H1 (cell line): ENCODE results near the gene TLR2. TPM values are rescaled to one million over a fixed set of nuclear protein-coding genes. Genes with fewer than 3 reads are reported as not detected.

ENCODE experiments used
- CTCF ChIA-PET: fragments of 300-600 bp; sonication (Branson Sonifier 250); formaldehyde crosslinking; loops from one replicate; lab custom pipeline; 2021; ENCODE audit not compliant: partially characterized antibody; lab: Charles Lee
- POLR2A ChIA-PET: fragments of 300-600 bp; sonication (Branson Sonifier 250); formaldehyde crosslinking; loops from one replicate; lab custom pipeline; 2021; ENCODE audit warnings: inconsistent platforms; ENCODE audit not compliant: partially characterized antibody; lab: Charles Lee
- DNase-seq, 2 experiments: peaks; one replicate each; pipeline versions ENCODE4 v3.0.0 to v3.0.0-alpha.2; 2010 to 2022; ENCODE audit warnings: low spot score in 2 of 2, low read depth in 1 of 2, mixed read lengths in 1 of 2
- FAIRE-seq: peaks from 2 replicates; lab custom pipeline; 2011; peaks lifted over from hg19 to GRCh38; lab: Jason Lieb, UNC
- H2AFZ ChIP-seq: 2 replicates; pipeline ENCODE4 v1.8.1; 2012; ENCODE audit warnings: low read length, inconsistent platforms
- H2AK5ac ChIP-seq: 2 replicates; pipeline ENCODE4 v1.6.1; 2013; ENCODE audit warnings: low read depth, low read length
- H2BK120ac ChIP-seq: replicated peaks from 2 replicates; pipeline ENCODE3; 2013; ENCODE audit warnings: low read depth, low read length, inconsistent platforms
- H2BK12ac ChIP-seq: 2 replicates; pipeline ENCODE4 v1.6.1; 2013; ENCODE audit warnings: low read depth, low read length
- H2BK15ac ChIP-seq: 2 replicates; pipeline ENCODE4 v1.6.1; 2013; ENCODE audit warnings: low read length
- H2BK20ac ChIP-seq: 2 replicates; pipeline ENCODE4 v1.6.1; 2013; ENCODE audit warnings: low read length
- H2BK5ac ChIP-seq: 2 replicates; pipeline ENCODE4 v1.6.1; 2013; ENCODE audit warnings: low read depth, low read length
- H3K14ac ChIP-seq: 2 replicates; pipeline ENCODE4 v1.6.1; 2013; ENCODE audit warnings: inconsistent platforms; ENCODE audit not compliant: insufficient read length
- H3K18ac ChIP-seq: 2 replicates; pipeline ENCODE4 v1.6.1; 2013; ENCODE audit warnings: low read length; ENCODE audit errors: extremely low read depth
- H3K23ac ChIP-seq: 2 replicates; pipeline ENCODE4 v1.6.1; 2013; ENCODE audit warnings: inconsistent platforms; ENCODE audit not compliant: insufficient read length
- H3K23me2 ChIP-seq: 2 replicates; pipeline ENCODE4 v1.6.1; 2013; ENCODE audit warnings: low read depth, low read length
- H3K27ac ChIP-seq: 2 replicates; pipeline ENCODE4 v1.6.1; 2011; ENCODE audit warnings: low read depth, low read length, inconsistent platforms
- H3K27me3 ChIP-seq, 4 experiments: replicated peaks in 1 of 4; 1 replicate in 1 of 4; 2 replicates in 3 of 4; pipeline versions ENCODE4 v1.6.1 to v1.8.1; 2011 to 2013; ENCODE audit warnings: low read length in 3 of 4, mild to moderate bottlenecking in 3 of 4, inconsistent platforms in 2 of 4, mixed read lengths in 2 of 4, moderate library complexity in 1 of 4; ENCODE audit not compliant: control insufficient read depth in 3 of 4, insufficient read depth in 3 of 4; ENCODE audit errors: extremely low read depth in 1 of 4
- H3K36me3 ChIP-seq, 4 experiments: 2 replicates each; pipeline versions ENCODE4 v1.6.1 to v1.8.1; 2011 to 2013; ENCODE audit warnings: mild to moderate bottlenecking in 4 of 4, low read length in 3 of 4, moderate library complexity in 2 of 4, control low read depth in 1 of 4, inconsistent platforms in 1 of 4; ENCODE audit not compliant: insufficient read depth in 4 of 4, control insufficient read depth in 2 of 4
- H3K4ac ChIP-seq: replicated peaks from 2 replicates; pipeline ENCODE3; 2013; ENCODE audit warnings: low read length, low read depth, mixed read lengths, inconsistent platforms; ENCODE audit not compliant: insufficient read length
- H3K4me1 ChIP-seq, 4 experiments: replicated peaks in 1 of 4; 1 replicate in 1 of 4; 2 replicates in 3 of 4; pipeline versions ENCODE4 v1.6.1 to v1.8.1; 2011 to 2013; ENCODE audit warnings: low read length in 3 of 4, inconsistent platforms in 2 of 4, mixed read lengths in 1 of 4; ENCODE audit not compliant: insufficient read depth in 4 of 4, control insufficient read depth in 3 of 4
- H3K4me2 ChIP-seq, 2 experiments: 2 replicates each; pipeline versions ENCODE4 v1.6.1 to v1.8.1; 2011 to 2013; ENCODE audit warnings: low read depth in 2 of 2, low read length in 2 of 2, control low read depth in 1 of 2, inconsistent platforms in 1 of 2, mild to moderate bottlenecking in 1 of 2; ENCODE audit not compliant: insufficient read depth in 1 of 2
- H3K4me3 ChIP-seq, 4 experiments: fragments of 200-600, 300-600 bp in 1 of 4; sonication (generic), shearing (Covaris generic), sonication (Bioruptor Twin) in 1 of 4; 2 replicates each; pipeline versions ENCODE4 v1.5.1 to v1.8.1; 2011 to 2016; ENCODE audit warnings: low read length in 4 of 4, low read depth in 3 of 4, control low read depth in 2 of 4, inconsistent platforms in 2 of 4, mild to moderate bottlenecking in 2 of 4, mixed read lengths in 1 of 4, moderate library complexity in 1 of 4; ENCODE audit not compliant: insufficient read depth in 2 of 4; ENCODE audit errors: extremely low read depth in 1 of 4
- H3K56ac ChIP-seq: replicated peaks from 2 replicates; pipeline ENCODE3; 2013; ENCODE audit warnings: low read depth, mild to moderate bottlenecking, mixed read lengths, low read length, inconsistent platforms; ENCODE audit not compliant: insufficient read length
- H3K79me1 ChIP-seq: 2 replicates; pipeline ENCODE4 v1.6.1; 2013; ENCODE audit warnings: low read depth, low read length, control low read depth
- H3K79me2 ChIP-seq, 2 experiments: 2 replicates each; pipeline versions ENCODE4 v1.6.1 to v1.8.1; 2012 to 2013; ENCODE audit warnings: low read length in 2 of 2, mild to moderate bottlenecking in 2 of 2, inconsistent platforms in 1 of 2; ENCODE audit not compliant: insufficient read depth in 2 of 2, control insufficient read depth in 1 of 2
- H3K9ac ChIP-seq, 4 experiments: replicated peaks in 1 of 4; 1 replicate in 1 of 4; 2 replicates in 3 of 4; pipeline versions ENCODE4 v1.6.1 to v1.8.1; 2011 to 2013; ENCODE audit warnings: low read depth in 3 of 4, low read length in 3 of 4, control low read depth in 2 of 4, mild to moderate bottlenecking in 2 of 4, moderate library complexity in 2 of 4, inconsistent platforms in 1 of 4; ENCODE audit errors: extremely low read depth in 1 of 4
- H3K9me3 ChIP-seq, 2 experiments: 2 replicates each; pipeline versions ENCODE4 v1.6.1 to v1.8.1; 2012 to 2013; ENCODE audit warnings: mild to moderate bottlenecking in 2 of 2, moderate library complexity in 2 of 2, control low read depth in 1 of 2, inconsistent platforms in 1 of 2, low read depth in 1 of 2, low read length in 1 of 2, mixed read lengths in 1 of 2; ENCODE audit not compliant: insufficient read depth in 2 of 2
- H4K20me1 ChIP-seq, 2 experiments: replicated peaks in 1 of 2; 2 replicates each; pipeline versions ENCODE3 to v1.8.1; 2011 to 2013; ENCODE audit warnings: inconsistent platforms in 2 of 2, low read length in 2 of 2, mild to moderate bottlenecking in 1 of 2; ENCODE audit not compliant: insufficient read depth in 2 of 2, control insufficient read depth in 1 of 2
- H4K5ac ChIP-seq: 2 replicates; pipeline ENCODE4 v1.6.1; 2013; ENCODE audit warnings: low read length, low read depth, mixed read lengths, inconsistent platforms; ENCODE audit not compliant: insufficient read length
- H4K8ac ChIP-seq: 2 replicates; pipeline ENCODE4 v1.8.0; 2013; ENCODE audit warnings: mild to moderate bottlenecking, moderate library complexity, low read length, inconsistent platforms; ENCODE audit not compliant: insufficient read depth; ENCODE audit errors: extremely low read depth
- H4K91ac ChIP-seq: replicated peaks from 2 replicates; pipeline ENCODE3; 2013; ENCODE audit warnings: low read length, mixed read lengths, inconsistent platforms; ENCODE audit not compliant: insufficient read length
- CTBP2 ChIP-seq: IDR thresholded peaks from 2 replicates; pipeline ENCODE4 v1.7.0; 2011; ENCODE audit warnings: borderline replicate concordance, mild to moderate bottlenecking, moderate library complexity, mixed read lengths, low read length; ENCODE audit not compliant: insufficient read depth, insufficient read length
- RFX5 ChIP-seq: IDR thresholded peaks from 2 replicates; pipeline ENCODE4 v1.6.1; 2011; ENCODE audit warnings: low read depth, low read length, improper control_type of control experiment, borderline replicate concordance
- SIRT6 ChIP-seq: IDR thresholded peaks from one replicate; pipeline ENCODE4 v1.7.1; 2012; ENCODE audit warnings: low read length, inconsistent platforms
- SRF ChIP-seq: IDR thresholded peaks from 2 replicates; pipeline ENCODE4 v1.6.1; 2011; ENCODE audit warnings: mild to moderate bottlenecking, low read depth, low read length, moderate library complexity
- TEAD4 ChIP-seq: IDR thresholded peaks from 2 replicates; pipeline ENCODE4 v1.6.1; 2012; ENCODE audit warnings: low read depth, low read length, inconsistent platforms, mixed read lengths
- WGBS, 2 experiments: shearing (Covaris generic) in 1 of 2; methylation state at CpG; one replicate each; pipeline versions ENCODE4 v1.1.6 to v1.1.7; 2013 to 2015; ENCODE audit warnings: low lambda C conversion rate in 2 of 2, mixed read lengths in 2 of 2, inconsistent platforms in 1 of 2, low coverage in 1 of 2, missing lambda C conversion rate in 1 of 2; ENCODE audit not compliant: insufficient replicate concordance in 2 of 2, insufficient coverage in 1 of 2, insufficient read length in 1 of 2; ENCODE audit errors: extremely low coverage in 1 of 2, missing lambda C conversion rate in 1 of 2; 5-methylcytosine and 5-hydroxymethylcytosine counted together
- polyA plus RNA-seq, 7 experiments: library from polyadenylated mRNA; depleted of rRNA in 3 of 7; stranded (reverse) in 5 of 7; unstranded in 2 of 7; fragments of >200 nt in 5 of 7; fragments of 200-250 nt in 2 of 7; gene quantifications; 1 replicate in 5 of 7; 2 replicates in 1 of 7; 4 replicates in 1 of 7; pipeline versions ENCODE4 v1.2.1 to v1.2.3, GENCODE V29; 2011 to 2013; ENCODE audit warnings: missing spikeins in 2 of 7, mixed read lengths in 2 of 7
- total RNA-seq: library from RNA; stranded (reverse); fragmentation: NEBNext Ultra II Directional; extraction: Animal tissue kit (Norgen Biotek cat#: 25700); gene quantifications from 2 replicates; pipeline ENCODE4 v1.2.1, GENCODE V29; 2021

The TLR2 gene
- total and polyA plus RNA-seq, 2 of the 8 experiments (the other 6 are each of a cell fraction or from before 2014, with no cell fraction given): 1.3 TPM

DNA sequence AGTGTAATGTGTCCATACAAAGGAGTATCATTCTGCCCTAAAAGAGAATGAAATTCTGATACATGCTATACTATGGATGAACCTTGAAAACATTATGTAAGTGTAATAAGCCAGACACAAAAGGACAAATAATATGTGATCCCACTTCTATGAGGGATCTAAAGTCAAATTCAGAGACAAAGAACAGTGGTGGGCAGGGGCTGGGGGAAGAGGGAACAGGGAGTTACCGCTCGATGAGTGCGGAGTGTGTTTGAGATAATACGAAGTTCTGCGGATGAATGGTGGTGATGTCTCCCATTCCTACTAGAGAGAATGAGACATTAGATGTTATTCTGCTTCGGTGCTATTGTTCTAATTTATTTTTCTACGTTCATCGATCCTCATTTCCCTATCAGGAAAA is 46.1 kb upstream of the TLR2 start:
- no peak overlapping the region for H3K23ac ChIP-seq
- no peak overlapping the region for H3K14ac ChIP-seq
- no peak overlapping the region for H3K4ac ChIP-seq
- H3K4me1 ChIP-seq: peaks cover 0 to 7% (median 0%) of the 10 kb centered on the region in 4 experiments; a peak in 3 of 7 replicates
- whole genome bisulfite sequencing, 2 experiments: 94% methylated on average over 8 of the region's 8 CpGs; no CpG with 5 or more reads in 1 of the 2 experiments
- H4K8ac ChIP-seq: no peak overlapping the region
- H3K36me3 ChIP-seq: peaks cover 4 to 27% (median 9%) of the 10 kb centered on the region in 4 experiments; a peak in 6 of 8 replicates
- H2BK5ac ChIP-seq: no peak overlapping the region
- H2BK120ac ChIP-seq: no peak overlapping the region
- no peak overlapping the region for H2AK5ac ChIP-seq
- H4K5ac ChIP-seq: no peak overlapping the region
- H3K27me3 ChIP-seq: no peaks in the 10 kb centered on the region
- no peaks in the 10 kb centered on the region for H3K9me3 ChIP-seq
- no peak overlapping the region for H4K91ac ChIP-seq
- CTCF ChIA-PET: interaction anchor here (1.4 kb wide), 1 partner anchor 10 kb away, joined by 3 read pairs; no protein-coding TSS in a partner anchor
- H2AFZ ChIP-seq: no peak overlapping the region
- H4K20me1 ChIP-seq: no peaks in the 10 kb centered on the region
- H3K4me2 ChIP-seq: no peak overlapping the region
- DNase-seq (no peak), FAIRE-seq (no peak)
- H3K79me2 ChIP-seq: no peaks in the 10 kb centered on the region
- H3K18ac ChIP-seq: no peak overlapping the region
- no peak overlapping the region for H3K27ac ChIP-seq
- no peaks in the 10 kb centered on the region for H3K23me2 ChIP-seq
- H3K56ac ChIP-seq: no peak overlapping the region
- no peak overlapping the region for H2BK12ac ChIP-seq
- TF ChIP-seq TEAD4: no peak
- no peak for TF ChIP-seq CTBP2
- TF ChIP-seq RFX5: no peak
- no peak for TF ChIP-seq SIRT6
- no peak for TF ChIP-seq SRF
- TF ChIP-seq, all 59 proteins: peak for 0
- no peak overlapping the region for H2BK20ac ChIP-seq
- H3K9ac ChIP-seq: no peak overlapping the region
- POLR2A ChIA-PET: no interaction called here
- H2BK15ac ChIP-seq: no peak overlapping the region
- H3K79me1 ChIP-seq: no peaks in the 10 kb centered on the region
- no peak overlapping the region for H3K4me3 ChIP-seq
